ENCODE data around the gene COL23A1. TPM values are rescaled to one million over a fixed set of nuclear protein-coding genes. Genes with fewer than 3 reads are reported as not detected.

COL23A1 gene
- total RNA-seq, 1 donor from 2014 or later = not detected

GRCh38 chr5:178536541-178537466 lies 53.4 kb downstream of the COL23A1 start:
- DNase-seq (ENCODE audit: extremely low read depth, low read depth, low spot score) = no peak

- DNase-seq (ENCODE audit: extremely low read depth, low read depth, low spot score) = no peak
These were observed 54.7 kb downstream of the COL23A1 start for GRCh38 chr5:178535299-178536175.

DNA sequence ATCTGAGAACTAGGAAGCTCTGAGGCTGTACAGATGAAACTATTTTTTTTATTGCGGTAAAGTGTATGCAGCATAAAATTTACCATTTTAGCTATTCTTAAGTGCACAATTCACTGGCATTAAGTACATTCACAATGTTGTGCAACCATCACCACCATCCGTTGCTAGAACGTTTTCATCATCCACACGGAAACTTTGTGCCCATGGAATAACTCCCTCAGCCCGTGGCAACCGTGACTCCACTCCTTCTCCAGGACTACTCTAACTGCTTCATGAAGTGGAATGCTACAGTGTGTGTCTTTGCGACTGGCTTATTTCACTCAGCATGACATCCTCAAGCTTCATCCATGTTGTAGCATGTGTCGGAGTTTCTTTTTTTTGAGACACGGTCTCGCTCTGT lies 57.1 kb downstream of the COL23A1 start:
- no peak for DNase-seq (ENCODE audit: extremely low read depth, low read depth, low spot score)

DNA sequence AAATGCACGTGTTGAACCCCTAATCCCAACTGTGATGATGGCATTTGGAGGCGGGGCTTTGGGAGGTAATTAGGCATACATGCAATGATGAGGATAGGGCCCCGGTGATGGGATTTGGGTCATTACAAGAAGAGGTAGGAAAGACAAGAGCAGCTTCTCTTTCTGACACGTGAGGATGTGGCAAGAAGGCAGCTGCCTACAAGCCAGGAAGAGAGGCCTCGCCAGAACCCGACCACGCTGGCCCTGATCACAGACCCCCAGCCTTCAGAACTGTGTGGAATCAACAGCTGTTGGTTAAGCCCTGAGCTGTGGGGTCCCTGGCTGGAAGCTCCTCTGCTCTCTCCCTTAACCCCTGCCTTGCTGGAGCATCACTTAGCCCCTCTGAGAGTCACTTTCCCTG lies 57.5 kb downstream of the COL23A1 start:
- no peak for DNase-seq (ENCODE audit: extremely low read depth, low read depth, low spot score)

- no peak for DNase-seq (ENCODE audit: extremely low read depth, low read depth, low spot score)
These were observed 58.0 kb downstream of the COL23A1 start for GRCh38 chr5:178532236-178532635.

- no peak for DNase-seq (ENCODE audit: extremely low read depth, low read depth, low spot score)
These were observed 58.4 kb downstream of the COL23A1 start for GRCh38 chr5:178531786-178532185.

- DNase-seq (ENCODE audit: extremely low read depth, low read depth, low spot score) = no peak
These were observed 59.7 kb downstream of the COL23A1 start for GRCh38 chr5:178530526-178530925.

GRCh38 chr5:178529080-178529479 lies 61.1 kb downstream of the COL23A1 start:
- no peak for DNase-seq (ENCODE audit: extremely low read depth, low read depth, low spot score)

GRCh38 chr5:178527458-178528307 lies 62.5 kb downstream of the COL23A1 start:
- DNase-seq (ENCODE audit: extremely low read depth, low read depth, low spot score) = no peak

DNA sequence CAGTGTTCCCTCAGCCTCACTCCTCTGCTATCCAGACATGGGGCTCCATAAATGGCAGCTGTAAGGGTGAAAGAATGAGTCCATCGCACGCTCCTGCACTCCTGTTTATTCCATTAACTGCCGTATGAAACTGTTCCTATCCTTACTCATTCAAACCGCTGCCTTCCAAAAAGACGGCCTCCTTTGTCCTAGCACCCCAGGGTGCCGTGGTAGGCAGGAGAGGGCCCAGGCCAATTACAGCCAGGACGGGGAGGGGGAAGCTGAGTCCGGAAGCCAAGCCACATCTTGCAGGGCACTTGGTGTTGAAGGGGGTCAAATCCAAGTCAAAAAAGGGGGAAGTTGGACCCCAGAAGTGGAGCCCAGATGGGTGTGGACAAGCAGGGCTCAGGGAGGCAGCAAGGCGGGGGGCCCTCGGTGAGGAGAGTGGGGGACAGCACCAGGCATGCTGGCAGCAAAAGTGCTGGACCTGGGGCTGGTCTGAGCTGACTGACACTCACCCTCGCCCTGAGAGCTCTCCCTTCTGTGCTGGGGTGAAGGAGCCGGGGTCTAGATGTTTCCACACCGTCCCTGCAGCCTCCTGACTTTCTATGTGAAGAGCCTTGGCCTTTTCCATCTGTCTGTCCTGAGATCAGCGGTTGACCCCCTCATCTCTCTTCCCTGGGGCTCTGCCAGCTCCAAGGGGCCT lies 63.3 kb downstream of the COL23A1 start:
- DNase-seq (ENCODE audit: extremely low read depth, low read depth, low spot score) = no peak

GRCh38 chr5:178525906-178526732 lies 64.1 kb downstream of the COL23A1 start:
- DNase-seq (ENCODE audit: extremely low read depth, low read depth, low spot score) = no peak

DNA sequence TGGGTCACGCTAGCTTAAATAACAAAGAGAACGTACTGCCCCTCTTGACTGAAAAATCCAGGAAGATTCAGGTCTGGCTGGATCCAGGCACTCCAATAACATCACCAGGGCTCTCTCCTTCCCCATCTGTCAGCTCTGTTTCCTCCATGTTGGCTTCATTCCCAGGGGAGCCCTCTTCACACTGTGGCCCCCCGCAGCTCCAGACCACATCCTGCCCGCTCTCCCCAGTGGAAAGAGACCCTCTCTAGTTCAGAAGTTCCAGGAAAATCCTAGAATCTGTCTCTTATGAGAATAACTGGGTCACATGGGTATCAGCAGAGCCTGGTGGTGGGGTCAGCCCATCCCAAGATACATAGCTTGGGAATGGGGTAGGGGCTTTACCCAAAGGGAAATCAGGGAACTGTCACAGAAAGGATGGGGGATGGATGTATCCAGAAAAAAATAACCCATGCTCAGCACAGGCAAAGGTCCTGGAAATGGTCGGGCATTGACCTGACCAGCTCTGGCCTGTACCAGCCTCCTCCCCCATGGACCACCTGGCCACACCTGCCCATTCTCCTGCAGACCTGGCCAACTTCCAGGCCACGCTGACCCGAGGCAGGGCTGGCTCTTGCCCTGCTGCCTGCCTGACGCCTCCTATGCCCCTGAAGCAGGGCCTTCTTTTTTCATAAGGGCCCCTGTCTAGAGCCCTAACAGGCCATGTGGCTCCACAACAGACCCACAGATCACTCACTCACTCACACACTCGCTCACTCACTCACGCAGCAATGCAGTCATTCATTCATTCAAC lies 65.9 kb downstream of the COL23A1 start:
- no peak for DNase-seq (ENCODE audit: extremely low read depth, low read depth, low spot score)

DNA sequence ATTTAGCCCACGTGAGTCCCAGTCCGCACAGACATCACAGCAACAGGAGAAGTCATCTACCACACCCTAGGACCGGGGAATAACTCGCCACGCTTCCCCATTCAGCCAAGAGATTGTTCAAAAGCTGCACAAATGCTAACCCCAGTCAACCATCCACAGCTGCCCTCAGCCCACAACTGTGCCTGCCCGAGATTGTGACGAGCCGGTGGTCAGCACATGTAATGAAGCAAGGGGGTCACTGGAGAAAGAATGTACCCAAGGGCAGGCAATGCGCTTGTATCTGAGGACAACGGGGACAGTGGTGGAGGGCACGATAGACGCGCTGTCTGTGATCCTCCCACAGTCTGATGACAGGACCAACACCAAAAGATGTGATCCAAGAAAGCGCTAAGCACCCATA lies 67.8 kb downstream of the COL23A1 start:
- DNase-seq (ENCODE audit: extremely low read depth, low read depth, low spot score) = no peak

- DNase-seq (ENCODE audit: extremely low read depth, low read depth, low spot score) = no peak
These were observed 69.3 kb downstream of the COL23A1 start for GRCh38 chr5:178520851-178521250.

DNA sequence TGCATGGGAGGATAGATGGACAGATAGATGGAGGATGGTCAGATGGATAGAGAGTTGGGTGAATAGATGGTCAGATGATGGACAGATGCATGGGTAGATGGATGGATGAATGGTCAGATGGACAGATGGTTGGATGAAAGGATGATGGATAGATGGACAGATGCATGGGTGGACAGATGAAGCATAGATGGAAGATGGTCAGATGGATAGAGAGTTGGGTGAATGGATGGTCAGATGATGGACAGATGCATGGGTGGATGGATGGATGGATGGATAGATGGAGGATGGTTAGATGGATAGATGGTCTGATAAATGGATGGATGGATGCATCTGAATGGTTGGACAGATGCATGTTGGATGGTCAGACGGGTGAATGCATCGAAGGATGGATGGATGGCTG lies 70.4 kb downstream of the COL23A1 start:
- no peak for DNase-seq (ENCODE audit: extremely low read depth, low read depth, low spot score)

DNA sequence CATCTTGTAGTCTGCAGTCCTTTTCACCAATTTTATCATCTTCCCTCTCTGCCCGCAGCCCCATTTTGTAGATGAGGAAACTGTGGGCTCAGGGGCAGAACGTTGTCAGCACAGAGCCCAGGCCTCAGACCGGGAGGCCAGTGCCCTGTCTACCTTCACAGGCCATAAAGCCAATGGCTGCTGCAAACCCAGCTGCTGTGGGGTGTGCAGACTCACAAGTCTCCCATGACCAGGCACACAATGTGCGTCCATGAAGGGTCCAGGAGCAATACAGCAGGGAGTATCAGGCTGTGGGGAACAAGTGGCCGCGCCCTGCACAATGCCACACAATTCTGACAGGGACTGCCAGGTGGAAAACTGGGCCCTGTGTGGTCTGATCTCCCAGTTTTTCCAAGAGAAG lies 71.0 kb downstream of the COL23A1 start:
- DNase-seq (ENCODE audit: extremely low read depth, low read depth, low spot score) = no peak

DNA sequence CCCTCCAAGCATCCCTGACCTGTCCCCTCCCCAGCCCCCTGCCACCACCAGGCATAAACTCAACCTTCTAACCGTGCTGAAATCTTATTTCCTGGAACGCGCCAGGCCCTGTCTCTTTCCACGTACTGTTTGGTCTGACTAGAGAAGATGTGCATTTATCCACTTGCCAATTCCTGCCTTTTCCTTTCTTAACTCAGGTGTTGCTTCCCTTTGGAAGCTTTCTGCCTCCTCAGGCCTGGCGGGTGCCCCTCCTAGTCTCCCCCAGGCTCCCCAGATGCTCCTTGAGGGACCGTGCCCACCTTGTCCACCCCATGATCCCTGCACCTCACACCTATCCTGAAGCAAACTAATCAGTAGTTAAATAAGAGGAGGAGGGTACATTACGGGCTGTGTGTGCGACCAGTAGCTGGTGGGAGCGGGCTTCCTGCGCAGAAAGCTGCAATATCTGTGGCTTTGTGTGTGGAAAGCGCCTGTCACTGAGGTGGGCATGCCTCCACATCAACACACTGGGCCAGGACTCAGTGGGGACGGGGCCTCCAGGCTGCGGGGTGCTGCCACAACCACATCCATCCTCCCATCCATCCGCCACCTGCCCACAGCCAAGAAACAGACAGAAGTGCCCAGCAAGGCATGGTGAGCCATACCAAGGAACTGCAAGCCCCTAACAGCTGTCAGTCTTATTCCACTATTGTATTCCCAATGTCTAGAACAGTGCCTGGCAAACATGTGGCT lies 73.5 kb downstream of the COL23A1 start:
- no peak for DNase-seq (ENCODE audit: extremely low read depth, low read depth, low spot score)
